Measurements from ENCODE around the gene COL6A2.

Gene COL6A2

DNA sequence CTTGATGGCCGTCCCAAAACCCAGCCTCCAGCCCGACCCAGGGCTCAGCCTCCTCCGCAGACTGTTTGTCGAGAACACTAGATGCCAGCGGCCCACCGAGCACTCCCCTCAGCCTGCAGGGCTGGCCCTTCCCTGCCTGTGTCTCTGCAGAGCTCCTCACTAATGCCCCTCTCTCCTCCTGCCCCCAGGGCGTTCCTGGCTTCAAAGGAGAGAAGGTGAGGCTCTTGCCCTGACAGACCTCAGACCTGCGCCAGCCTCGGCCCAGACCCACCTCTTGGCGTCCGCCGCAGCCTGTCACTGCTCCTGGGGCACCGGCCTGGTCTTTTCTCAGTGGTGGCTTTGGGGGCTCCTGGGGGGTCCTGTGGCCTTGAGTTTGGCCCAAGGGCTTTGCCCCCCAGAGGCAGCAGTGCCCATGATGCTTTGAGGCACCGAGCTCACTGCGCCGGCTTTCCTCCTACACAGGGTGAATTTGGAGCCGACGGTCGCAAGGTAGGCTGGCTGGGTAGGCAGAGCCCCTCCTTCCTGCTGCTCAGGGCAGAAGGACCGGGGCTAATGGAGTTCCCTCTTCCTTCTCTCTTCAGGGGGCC is 18.4 kb downstream of the COL6A2 start:
- Histone ChIP-seq H3K79me2 (no peaks in the 10 kb centered on the region), H3K27ac (no peak overlapping the region), H3K4me1 (no peaks in the 10 kb centered on the region), H3K27me3 (ENCODE audit: control insufficient read depth, insufficient read depth, low read length) (no peaks in the 10 kb centered on the region), H3K4me3 (ENCODE audit: low read depth, low read length) (no peak overlapping the region), H3K9me3 (ENCODE audit: control insufficient read depth, low read length) (no peaks in the 10 kb centered on the region), H3K9ac (no peak overlapping the region), H3K4me2 (ENCODE audit: low read length) (no peak overlapping the region), H2AFZ (no peak overlapping the region), H3K36me3 (ENCODE audit: control insufficient read depth, insufficient read depth, low read length) (no peaks in the 10 kb centered on the region)
- TF ChIP-seq, protein P1, sequence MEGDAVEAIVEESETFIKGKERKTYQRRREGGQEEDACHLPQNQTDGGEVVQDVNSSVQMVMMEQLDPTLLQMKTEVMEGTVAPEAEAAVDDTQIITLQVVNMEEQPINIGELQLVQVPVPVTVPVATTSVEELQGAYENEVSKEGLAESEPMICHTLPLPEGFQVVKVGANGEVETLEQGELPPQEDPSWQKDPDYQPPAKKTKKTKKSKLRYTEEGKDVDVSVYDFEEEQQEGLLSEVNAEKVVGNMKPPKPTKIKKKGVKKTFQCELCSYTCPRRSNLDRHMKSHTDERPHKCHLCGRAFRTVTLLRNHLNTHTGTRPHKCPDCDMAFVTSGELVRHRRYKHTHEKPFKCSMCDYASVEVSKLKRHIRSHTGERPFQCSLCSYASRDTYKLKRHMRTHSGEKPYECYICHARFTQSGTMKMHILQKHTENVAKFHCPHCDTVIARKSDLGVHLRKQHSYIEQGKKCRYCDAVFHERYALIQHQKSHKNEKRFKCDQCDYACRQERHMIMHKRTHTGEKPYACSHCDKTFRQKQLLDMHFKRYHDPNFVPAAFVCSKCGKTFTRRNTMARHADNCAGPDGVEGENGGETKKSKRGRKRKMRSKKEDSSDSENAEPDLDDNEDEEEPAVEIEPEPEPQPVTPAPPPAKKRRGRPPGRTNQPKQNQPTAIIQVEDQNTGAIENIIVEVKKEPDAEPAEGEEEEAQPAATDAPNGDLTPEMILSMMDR (IDR thresholded peaks at IDR 0.05), result no peak

DNA sequence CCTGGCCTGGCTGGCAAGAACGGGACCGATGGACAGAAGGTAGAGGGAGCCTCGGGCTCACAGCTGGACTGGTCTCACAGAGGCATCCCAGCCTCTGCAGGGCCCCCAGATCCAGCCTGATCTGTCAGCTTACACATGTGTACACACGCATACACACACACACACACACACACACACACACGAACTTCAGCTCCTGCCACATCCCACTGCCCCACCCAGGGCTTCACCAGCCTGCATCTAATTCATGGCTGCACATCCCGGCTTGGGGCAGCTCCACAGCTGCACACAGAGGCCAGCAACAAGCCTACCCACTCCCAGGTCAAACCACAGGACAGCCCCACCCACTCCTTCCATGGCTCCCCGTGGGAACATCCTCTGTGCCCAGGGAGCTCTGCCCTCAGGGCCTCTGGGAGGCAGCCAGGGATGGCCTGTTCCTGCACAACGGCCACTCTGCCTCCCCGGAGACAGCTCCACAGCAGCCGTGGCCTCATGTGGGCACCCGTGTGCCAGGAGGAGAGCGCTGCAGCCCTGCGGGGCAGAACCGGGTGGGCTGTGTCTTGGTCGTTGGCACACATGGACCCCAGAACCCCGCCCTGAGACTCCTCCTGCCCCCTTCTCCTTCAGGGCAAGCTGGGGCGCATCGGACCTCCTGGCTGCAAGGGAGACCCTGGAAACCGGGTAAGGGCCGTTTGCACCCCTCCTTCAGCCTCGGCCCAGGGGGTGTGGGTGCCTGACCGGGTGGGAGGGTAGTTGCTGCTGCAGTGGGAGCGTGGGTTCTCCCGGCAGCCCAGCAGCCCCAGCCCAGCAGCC is 19.1 kb downstream of the COL6A2 start:
- H3K4me2 ChIP-seq (ENCODE audit: low read length), result no peak overlapping the region
- no peaks in the 10 kb centered on the region for H3K9me3 ChIP-seq (ENCODE audit: control insufficient read depth, low read length)
- H3K79me2 ChIP-seq, result no peaks in the 10 kb centered on the region
- H3K9ac ChIP-seq, result no peak overlapping the region
- no peaks in the 10 kb centered on the region for H3K36me3 ChIP-seq (ENCODE audit: control insufficient read depth, insufficient read depth, low read length)
- TF ChIP-seq, protein P1 (IDR thresholded peaks at IDR 0.05), result no peak
- H3K4me1 ChIP-seq, result no peaks in the 10 kb centered on the region
- H3K27ac ChIP-seq, result no peak overlapping the region
- no peak overlapping the region for H2AFZ ChIP-seq
- H3K4me3 ChIP-seq (ENCODE audit: low read depth, low read length), result no peak overlapping the region
- H3K27me3 ChIP-seq (ENCODE audit: control insufficient read depth, insufficient read depth, low read length), result no peaks in the 10 kb centered on the region

DNA sequence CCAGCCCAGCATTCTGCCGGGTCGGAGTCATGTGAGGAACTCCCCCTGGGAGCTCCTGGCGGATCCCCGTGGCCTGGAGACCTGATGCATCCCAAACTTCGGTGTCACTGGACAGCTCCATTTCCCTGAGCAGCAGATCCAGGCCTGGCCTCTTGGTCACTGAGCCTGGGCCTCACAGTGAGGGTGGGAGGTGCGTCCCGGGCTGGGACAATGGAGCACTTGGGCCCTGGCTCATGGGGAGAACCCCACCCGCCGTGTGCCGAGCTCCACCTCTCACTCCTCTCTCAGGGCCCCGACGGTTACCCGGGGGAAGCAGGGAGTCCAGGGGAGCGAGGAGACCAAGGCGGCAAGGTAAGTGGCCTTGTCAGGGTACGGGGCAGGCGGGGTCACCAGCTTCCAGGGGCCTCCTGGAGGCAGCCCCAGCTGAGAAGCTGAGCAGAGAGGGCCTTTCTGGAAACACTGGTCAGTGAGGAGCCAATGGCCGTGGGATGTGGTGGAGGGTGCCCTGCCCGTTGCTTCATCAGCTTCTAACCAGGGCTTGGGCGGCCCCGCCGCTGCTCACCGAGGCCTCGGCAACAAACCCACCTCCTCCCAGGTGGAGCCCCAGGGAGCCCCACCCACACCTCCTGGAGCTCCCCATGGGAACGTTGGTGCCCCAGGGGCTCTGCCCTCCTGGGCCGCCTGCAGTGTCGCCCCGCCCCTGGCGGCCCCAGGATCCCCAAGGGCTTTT is 19.8 kb downstream of the COL6A2 start:
- Histone ChIP-seq H3K27ac (no peak overlapping the region), H3K4me2 (ENCODE audit: low read length) (no peak overlapping the region), H3K9ac (no peak overlapping the region), H3K27me3 (ENCODE audit: control insufficient read depth, insufficient read depth, low read length) (no peaks in the 10 kb centered on the region), H3K4me3 (ENCODE audit: low read depth, low read length) (no peak overlapping the region), H2AFZ (no peak overlapping the region), H3K9me3 (ENCODE audit: control insufficient read depth, low read length) (no peaks in the 10 kb centered on the region), H3K4me1 (no peaks in the 10 kb centered on the region), H3K79me2 (no peaks in the 10 kb centered on the region), H3K36me3 (ENCODE audit: control insufficient read depth, insufficient read depth, low read length) (no peaks in the 10 kb centered on the region)
- TF ChIP-seq, protein P1 (IDR thresholded peaks at IDR 0.05), result no peak

DNA sequence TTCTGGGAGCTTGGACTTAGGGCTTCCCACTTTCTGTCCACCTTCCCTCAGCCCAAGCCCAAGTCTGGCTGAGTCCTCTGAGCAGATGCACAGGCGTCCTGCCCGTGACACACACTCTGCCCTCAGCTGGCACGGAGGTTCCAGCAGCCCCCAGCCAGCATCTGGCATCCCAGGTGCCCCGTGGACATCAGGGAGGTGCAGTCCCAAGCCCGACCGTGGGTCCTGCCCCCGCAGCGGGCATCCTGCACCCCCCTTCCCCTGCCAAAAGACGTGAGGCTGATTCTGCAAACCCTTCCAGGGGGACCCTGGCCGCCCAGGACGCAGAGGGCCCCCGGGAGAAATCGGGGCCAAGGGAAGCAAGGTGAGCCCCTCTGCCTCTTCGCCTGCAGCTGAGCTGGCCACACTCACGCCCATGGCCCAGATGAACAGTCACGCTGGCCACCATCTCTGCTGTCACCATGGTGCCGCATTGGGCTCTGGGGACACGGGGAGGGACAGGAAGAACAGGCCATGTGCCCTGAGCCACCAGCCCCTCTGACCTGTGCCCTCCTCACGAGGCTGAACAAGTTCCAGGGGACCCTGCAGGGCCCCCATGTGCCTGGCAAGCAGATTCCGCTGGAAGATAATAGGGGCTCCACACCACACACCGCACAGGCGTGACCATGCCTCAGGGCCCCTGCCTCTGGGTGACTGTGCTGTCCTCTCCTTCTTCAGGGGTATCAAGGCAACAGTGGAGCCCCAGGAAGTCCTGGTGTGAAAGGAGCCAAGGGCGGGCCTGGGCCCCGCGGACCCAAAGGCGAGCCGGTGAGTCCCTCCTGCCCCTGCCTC is 20.6 kb downstream of the COL6A2 start:
- H3K36me3 ChIP-seq (ENCODE audit: control insufficient read depth, insufficient read depth, low read length), result no peaks in the 10 kb centered on the region

More for the DNA sequence above, 20.6 kb downstream of the COL6A2 start:
- Histone ChIP-seq H3K4me1 (no peaks in the 10 kb centered on the region), H3K79me2 (no peaks in the 10 kb centered on the region), H3K27ac (no peak overlapping the region), H3K4me3 (ENCODE audit: low read depth, low read length) (no peak overlapping the region), H3K9ac (no peak overlapping the region), H2AFZ (no peak overlapping the region), H3K27me3 (ENCODE audit: control insufficient read depth, insufficient read depth, low read length) (no peaks in the 10 kb centered on the region), H3K9me3 (ENCODE audit: control insufficient read depth, low read length) (no peaks in the 10 kb centered on the region), H3K4me2 (ENCODE audit: low read length) (no peak overlapping the region)
- TF ChIP-seq, protein P1 (IDR thresholded peaks at IDR 0.05), result no peak

Measured in parathyroid adenoma (tissue), 2 donors.